Type B pancreatic cell (in vitro differentiated cells): ENCODE results near the gene SLC31A1. TPM values are rescaled to one million over a fixed set of nuclear protein-coding genes. Genes with fewer than 3 reads are reported as not detected.

Experiments used
- DNase-seq: peaks from one replicate; pipeline ENCODE4 v3.0.0; 2021; ENCODE audit warnings: mixed read lengths; ENCODE audit not compliant: unreplicated experiment; ENCODE audit errors: extremely low spot score
- H3K27ac Mint-ChIP-seq: 2 replicates; pipeline ENCODE4 v1.8.0; 2021; ENCODE audit warnings: mild to moderate bottlenecking, mixed read lengths
- H3K27me3 Mint-ChIP-seq: 2 replicates; pipeline ENCODE4 v1.8.0; 2021; ENCODE audit warnings: mixed read lengths
- H3K36me3 Mint-ChIP-seq: 2 replicates; pipeline ENCODE4 v1.8.0; 2021; ENCODE audit warnings: mixed read lengths
- H3K4me1 Mint-ChIP-seq: one replicate; pipeline ENCODE4 v1.8.0; 2021; ENCODE audit warnings: mixed read lengths; ENCODE audit not compliant: unreplicated experiment
- H3K4me3 Mint-ChIP-seq: 2 replicates; pipeline ENCODE4 v1.8.0; 2021; ENCODE audit warnings: mild to moderate bottlenecking, mixed read lengths
- H3K9me3 Mint-ChIP-seq: 2 replicates; pipeline ENCODE4 v1.8.0; 2021; ENCODE audit warnings: mixed read lengths
- total RNA-seq: library from RNA; stranded (reverse); gene quantifications from 2 replicates; pipeline ENCODE4 v1.2.1, GENCODE V29; 2021; ENCODE audit warnings: low replicate concordance
- TF ChIP-seq, protein P1 (sequence below): fragments of 200-600 bp; sonication (generic); conservative IDR thresholded peaks from 2 replicates; pipeline ENCODE4 v1.5.0; 2021; ENCODE audit warnings: antibody characterized with exemption, mild to moderate bottlenecking

The SLC31A1 gene
- total RNA-seq, 1 donor from 2014 or later, result 31.7 TPM

GRCh38 chr9:113179839-113180238 lies 41.5 kb upstream of the SLC31A1 start:
- Mint-ChIP-seq H3K4me1 (no peaks in the 10 kb centered on the region), H3K36me3 (peaks cover 34% of the 10 kb centered on the region)

GRCh38 chr9:113181165-113181564 lies 40.2 kb upstream of the SLC31A1 start:
- H3K27me3 Mint-ChIP-seq, result no peaks in the 10 kb centered on the region
- H3K27ac Mint-ChIP-seq, result no peak overlapping the region
- H3K9me3 Mint-ChIP-seq, result no peaks in the 10 kb centered on the region
- H3K36me3 Mint-ChIP-seq, result peaks cover 31% of the 10 kb centered on the region
- TF ChIP-seq, protein P1, sequence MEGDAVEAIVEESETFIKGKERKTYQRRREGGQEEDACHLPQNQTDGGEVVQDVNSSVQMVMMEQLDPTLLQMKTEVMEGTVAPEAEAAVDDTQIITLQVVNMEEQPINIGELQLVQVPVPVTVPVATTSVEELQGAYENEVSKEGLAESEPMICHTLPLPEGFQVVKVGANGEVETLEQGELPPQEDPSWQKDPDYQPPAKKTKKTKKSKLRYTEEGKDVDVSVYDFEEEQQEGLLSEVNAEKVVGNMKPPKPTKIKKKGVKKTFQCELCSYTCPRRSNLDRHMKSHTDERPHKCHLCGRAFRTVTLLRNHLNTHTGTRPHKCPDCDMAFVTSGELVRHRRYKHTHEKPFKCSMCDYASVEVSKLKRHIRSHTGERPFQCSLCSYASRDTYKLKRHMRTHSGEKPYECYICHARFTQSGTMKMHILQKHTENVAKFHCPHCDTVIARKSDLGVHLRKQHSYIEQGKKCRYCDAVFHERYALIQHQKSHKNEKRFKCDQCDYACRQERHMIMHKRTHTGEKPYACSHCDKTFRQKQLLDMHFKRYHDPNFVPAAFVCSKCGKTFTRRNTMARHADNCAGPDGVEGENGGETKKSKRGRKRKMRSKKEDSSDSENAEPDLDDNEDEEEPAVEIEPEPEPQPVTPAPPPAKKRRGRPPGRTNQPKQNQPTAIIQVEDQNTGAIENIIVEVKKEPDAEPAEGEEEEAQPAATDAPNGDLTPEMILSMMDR, result no peak
- DNase-seq, result no peak
- no peaks in the 10 kb centered on the region for H3K4me1 Mint-ChIP-seq
- no peak overlapping the region for H3K4me3 Mint-ChIP-seq

More at GRCh38 chr9:113179839-113180238, 41.5 kb upstream of the SLC31A1 start:
- H3K27ac Mint-ChIP-seq, result no peak overlapping the region
- H3K4me3 Mint-ChIP-seq, result no peak overlapping the region
- no peaks in the 10 kb centered on the region for H3K27me3 Mint-ChIP-seq
- TF ChIP-seq, protein P1, result no peak
- no peak for DNase-seq
- H3K9me3 Mint-ChIP-seq, result no peaks in the 10 kb centered on the region

DNA sequence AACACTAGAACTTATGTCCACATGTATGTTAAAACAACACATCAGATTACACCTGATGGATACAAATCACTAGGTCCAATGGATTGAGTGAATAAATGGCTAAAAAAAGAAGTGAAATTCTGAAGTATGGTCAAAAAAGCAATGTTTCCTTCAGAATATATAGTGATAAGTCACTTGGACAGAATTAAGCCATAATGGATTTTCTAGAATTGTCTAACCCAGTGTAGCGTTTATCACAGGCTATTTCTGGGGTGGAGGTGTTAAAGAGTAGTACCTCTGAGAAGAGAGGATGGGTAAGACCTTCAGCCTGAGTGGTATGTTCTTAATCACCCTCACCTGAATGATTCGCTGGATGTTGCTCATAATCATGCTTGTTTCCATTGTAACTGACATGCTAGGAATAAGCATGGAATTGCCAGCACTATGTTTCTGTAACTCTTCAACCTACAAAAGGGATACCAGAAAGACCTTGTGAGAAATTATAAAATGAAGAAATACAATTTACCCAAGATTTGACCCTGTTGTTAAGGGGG lies 37.3 kb upstream of the SLC31A1 start:
- Mint-ChIP-seq H3K4me1 (no peaks in the 10 kb centered on the region), H3K27me3 (no peaks in the 10 kb centered on the region), H3K9me3 (no peaks in the 10 kb centered on the region), H3K36me3 (peaks cover 25% of the 10 kb centered on the region), H3K4me3 (no peak overlapping the region), H3K27ac (no peak overlapping the region)
- TF ChIP-seq, protein P1, result no peak
- DNase-seq, result no peak

- H3K27me3 Mint-ChIP-seq, result no peaks in the 10 kb centered on the region
- no peaks in the 10 kb centered on the region for H3K4me1 Mint-ChIP-seq
- H3K9me3 Mint-ChIP-seq, result no peaks in the 10 kb centered on the region
- TF ChIP-seq, protein P1, result no peak
- H3K36me3 Mint-ChIP-seq, result peaks cover 25% of the 10 kb centered on the region
- H3K27ac Mint-ChIP-seq, result no peak overlapping the region
- H3K4me3 Mint-ChIP-seq, result no peak overlapping the region
- DNase-seq, result no peak
Observed at GRCh38 chr9:113184539-113184938, 36.8 kb upstream of the SLC31A1 start.

DNA sequence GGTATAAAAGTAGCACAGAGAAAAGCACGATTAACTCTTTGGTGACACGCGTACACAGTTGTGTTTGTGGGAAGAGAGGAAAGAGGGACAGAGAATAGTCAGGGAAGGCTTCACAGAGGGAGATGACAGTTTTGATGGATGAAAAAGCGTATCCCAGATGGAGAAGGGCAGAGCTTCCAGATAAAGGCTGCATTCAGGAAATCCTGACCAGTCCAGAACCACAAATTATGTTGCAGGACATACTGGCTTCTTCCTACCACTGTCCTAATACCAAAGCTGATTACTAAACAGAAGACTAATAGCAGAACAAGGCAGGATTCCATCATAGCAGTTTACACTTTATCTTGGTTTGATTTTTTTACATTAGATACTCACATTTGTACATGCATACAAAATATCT lies 36.1 kb upstream of the SLC31A1 start:
- Mint-ChIP-seq H3K4me1 (no peaks in the 10 kb centered on the region), H3K27me3 (no peaks in the 10 kb centered on the region), H3K9me3 (no peaks in the 10 kb centered on the region), H3K27ac (no peak overlapping the region), H3K4me3 (no peak overlapping the region), H3K36me3 (peaks cover 29% of the 10 kb centered on the region)
- TF ChIP-seq, protein P1, result no peak
- no peak for DNase-seq
